ENCODE measurements around the gene PTPRN.

- TF ChIP-seq CTCF (optimal IDR thresholded peaks at IDR 0.05 in 1 of 3, IDR thresholded peaks at IDR 0.05 in 1 of 3, conservative IDR thresholded peaks at IDR 0.05 in 1 of 3; ENCODE audit: extremely low read depth in 1 of 3, insufficient read depth in 2 of 3, low read length in 3 of 3) (no peak), EZH2 (IDR thresholded peaks at IDR 0.05; ENCODE audit: low read length) (peak; percentile 47)
Observed at GRCh38 chr2:219331560-219332213, 22.5 kb upstream of the PTPRN start.

All from keratinocyte (primary cell).